Activated T-helper 1 cell treated with Interleukin-2 at 50 U/mL for 16 hours (primary cell): Measurements from ENCODE around the gene TMEM127.
"Not testable (repeated sequence)": the region's sequence is repeated elsewhere in the genome, so short reads cannot be mapped to it uniquely, and the experiment has no call there.

Experiments used
- DNase-seq: peaks from one replicate; pipeline ENCODE4 v3.0.0-alpha.2; 2020; ENCODE audit warnings: low read depth

Gene TMEM127

DNA sequence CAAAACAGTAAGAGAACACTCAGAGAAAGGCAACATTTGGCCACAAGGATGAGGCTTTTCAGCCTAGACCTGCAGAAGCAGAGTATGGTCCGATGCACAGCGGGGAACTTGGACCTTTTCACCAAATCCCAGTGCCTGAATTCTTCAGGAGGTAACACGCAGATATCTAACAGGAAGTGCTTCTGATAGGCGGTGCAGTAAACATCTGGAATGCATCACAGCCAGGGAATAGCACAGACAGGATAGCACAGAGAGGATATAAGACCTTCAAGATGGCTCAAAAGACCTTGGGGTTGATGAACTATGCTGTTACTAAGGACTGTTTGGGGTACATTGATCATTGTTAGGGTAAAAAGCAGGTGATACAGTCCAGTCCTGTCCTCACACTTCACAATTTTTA lies 1.7 kb downstream of the TMEM127 start:
- no peak for DNase-seq

DNA sequence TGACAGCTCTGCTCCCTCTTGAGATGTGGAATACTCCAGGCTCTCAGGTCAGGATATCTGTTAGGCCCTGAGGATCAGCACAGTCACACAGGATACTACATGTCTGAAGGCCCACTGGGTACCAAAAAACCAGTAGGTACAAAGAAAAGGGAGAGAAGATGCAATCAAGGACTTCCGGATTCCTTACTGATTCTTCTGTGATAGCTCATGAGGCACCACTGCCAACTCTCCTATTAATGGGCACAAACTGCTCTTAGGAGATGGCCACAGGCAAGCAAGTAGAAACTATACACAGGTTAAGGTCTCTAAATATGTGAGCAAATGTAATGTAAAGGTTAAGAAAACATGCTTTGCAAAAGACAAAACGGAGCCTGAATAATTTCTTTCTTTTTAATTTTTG lies 3.5 kb downstream of the TMEM127 start:
- DNase-seq, result no peak

GRCh38 chr2:96261328-96262003 lies 4.3 kb downstream of the TMEM127 start:
- no peak for DNase-seq

- DNase-seq, result no peak
Measured at GRCh38 chr2:96260387-96261260, 5.2 kb downstream of the TMEM127 start.

- no peak for DNase-seq
Measured at GRCh38 chr2:96259497-96259921, 6.3 kb downstream of the TMEM127 start.

DNA sequence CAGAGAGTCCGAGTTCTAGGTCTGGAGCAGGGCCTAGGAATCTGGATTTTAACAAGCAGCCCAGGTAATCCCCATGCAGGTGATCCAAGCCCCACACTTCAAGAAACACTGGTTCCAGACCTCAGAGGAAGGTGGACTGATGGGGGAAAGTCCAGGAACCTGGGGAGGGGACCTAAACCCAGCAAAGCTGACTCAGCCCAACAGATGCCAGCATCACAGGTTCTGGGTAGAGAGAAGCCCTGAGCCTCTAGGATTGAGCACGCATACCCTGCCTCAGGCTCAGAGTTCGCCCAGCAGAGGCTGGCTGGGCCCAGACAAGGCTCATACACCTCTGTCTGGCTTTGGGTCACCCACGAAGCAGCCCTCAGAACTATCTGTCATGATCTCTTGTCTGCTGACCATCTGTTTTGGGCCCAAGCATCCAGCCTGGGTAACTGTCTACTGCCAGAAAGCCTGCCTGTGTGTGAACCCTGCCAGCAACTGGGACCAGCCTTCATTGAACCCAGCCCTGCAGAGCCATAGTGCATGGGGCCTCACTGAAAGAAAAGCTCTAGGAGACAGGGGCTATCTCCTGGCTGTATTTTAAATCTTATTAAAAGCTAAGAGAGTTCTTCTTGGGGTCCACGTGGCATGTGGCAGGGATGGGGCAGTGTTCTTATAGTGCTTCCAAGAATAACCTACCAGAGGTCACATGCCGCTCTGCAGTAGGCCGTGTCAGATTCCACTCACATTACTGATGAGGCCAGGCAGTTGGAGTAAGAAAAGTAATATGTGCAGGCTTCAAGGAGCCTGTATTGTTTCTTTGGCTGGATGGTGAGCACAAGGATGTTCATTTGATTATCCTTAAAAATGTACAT lies 7.4 kb downstream of the TMEM127 start:
- no peak for DNase-seq

DNA sequence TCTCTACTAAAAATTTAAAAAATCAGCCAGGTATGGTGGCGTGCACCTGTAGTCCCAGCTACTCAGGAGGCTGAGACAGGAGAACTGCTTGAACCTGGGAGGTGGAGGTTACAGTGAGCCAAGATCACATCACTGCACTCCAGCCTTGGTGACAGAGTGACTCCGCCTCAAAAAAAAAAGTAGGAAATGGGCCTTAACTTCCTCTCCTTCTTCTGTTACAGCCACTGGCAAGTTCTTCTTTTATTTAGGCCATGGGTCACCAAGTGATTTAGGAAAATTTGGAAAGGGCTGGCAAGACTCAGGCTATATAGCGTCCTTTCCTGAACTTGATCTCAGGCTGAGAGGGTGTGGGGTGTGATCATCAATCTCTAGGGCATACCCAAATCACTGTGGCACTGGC lies 8.1 kb downstream of the TMEM127 start:
- DNase-seq, result not testable (repeated sequence)

DNA sequence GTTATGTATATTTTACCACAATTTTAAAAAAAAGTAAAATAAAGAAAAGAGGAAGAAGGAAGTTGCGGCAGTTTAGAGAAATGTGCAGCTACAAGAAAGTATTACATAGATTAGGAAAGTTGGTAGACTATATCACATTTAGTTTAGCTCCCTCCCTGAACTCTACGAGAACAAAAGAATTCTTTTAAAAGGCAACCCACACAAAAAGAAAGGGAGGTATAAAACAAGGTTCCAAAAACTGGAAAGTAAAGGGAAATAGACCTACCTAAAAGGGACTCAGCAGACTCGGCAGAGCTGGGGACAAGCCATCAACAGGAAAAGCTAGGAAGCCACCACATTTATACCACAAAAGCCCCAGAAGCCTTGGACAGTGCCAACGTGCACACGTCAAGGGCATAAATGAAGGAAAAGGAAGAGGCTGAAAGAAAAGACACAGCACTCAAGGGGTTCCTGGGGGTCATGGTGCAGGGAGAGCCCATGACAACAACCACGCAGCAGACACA lies 9.1 kb downstream of the TMEM127 start:
- DNase-seq, result no peak

- DNase-seq, result no peak
Measured at GRCh38 chr2:96254571-96254970, 11.2 kb downstream of the TMEM127 start.

- DNase-seq, result no peak
Measured at GRCh38 chr2:96253006-96253405, 12.8 kb downstream of the TMEM127 start.

GRCh38 chr2:96252526-96252925 lies 13.3 kb downstream of the TMEM127 start:
- DNase-seq, result no peak

- DNase-seq, result no peak
Measured at GRCh38 chr2:96251721-96252292, 14.0 kb downstream of the TMEM127 start.

- DNase-seq, result no peak
Measured at GRCh38 chr2:96250188-96250587, 15.6 kb downstream of the TMEM127 start.

DNA sequence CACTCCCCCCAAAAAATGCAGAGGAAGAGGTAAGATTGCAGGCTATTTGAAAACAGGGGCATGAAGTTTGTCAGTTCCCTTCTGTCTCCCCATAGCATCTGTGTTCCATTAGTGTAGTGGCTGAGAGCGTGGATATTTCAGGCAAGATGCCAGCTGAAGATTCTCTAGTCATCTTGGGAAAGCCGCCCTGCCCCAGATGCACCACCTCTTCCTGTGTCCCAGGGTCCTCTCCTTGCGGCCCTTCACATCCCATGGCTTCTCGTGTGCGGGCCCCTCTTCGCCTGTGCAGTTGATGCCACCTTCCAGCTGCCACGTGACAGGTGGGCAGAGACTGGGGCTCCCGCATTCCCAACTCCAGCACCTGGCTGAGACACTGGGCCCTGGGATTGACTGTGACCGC lies 16.1 kb downstream of the TMEM127 start:
- no peak for DNase-seq

GRCh38 chr2:96248624-96249023 lies 17.2 kb downstream of the TMEM127 start:
- DNase-seq, result no peak

DNA sequence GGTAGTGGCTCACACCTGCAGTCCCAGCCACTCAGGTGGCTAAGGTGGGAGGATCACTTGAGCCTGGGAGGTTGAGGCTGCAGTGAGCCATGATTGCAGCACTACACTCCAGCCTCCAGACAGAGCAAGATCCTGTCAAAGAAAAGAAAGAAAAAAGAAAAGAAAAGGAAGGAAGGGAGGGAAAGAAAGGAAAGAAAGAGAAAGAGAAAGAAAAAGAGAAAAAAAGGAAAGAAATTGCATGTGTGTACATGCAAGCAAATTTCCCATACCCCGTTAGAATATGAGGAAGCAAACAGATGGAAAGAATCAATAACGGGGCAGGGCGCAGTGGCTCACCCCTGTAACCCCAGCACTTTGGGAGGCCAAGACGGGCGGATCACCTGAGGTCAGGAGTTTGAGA lies 17.9 kb downstream of the TMEM127 start:
- no peak for DNase-seq

- no peak for DNase-seq
Measured at GRCh38 chr2:96247009-96247408, 18.8 kb downstream of the TMEM127 start.

- no peak for DNase-seq
Measured at GRCh38 chr2:96245609-96246390, 20.0 kb downstream of the TMEM127 start.

GRCh38 chr2:96243843-96244242 lies 22.0 kb downstream of the TMEM127 start:
- DNase-seq, result no peak

DNA sequence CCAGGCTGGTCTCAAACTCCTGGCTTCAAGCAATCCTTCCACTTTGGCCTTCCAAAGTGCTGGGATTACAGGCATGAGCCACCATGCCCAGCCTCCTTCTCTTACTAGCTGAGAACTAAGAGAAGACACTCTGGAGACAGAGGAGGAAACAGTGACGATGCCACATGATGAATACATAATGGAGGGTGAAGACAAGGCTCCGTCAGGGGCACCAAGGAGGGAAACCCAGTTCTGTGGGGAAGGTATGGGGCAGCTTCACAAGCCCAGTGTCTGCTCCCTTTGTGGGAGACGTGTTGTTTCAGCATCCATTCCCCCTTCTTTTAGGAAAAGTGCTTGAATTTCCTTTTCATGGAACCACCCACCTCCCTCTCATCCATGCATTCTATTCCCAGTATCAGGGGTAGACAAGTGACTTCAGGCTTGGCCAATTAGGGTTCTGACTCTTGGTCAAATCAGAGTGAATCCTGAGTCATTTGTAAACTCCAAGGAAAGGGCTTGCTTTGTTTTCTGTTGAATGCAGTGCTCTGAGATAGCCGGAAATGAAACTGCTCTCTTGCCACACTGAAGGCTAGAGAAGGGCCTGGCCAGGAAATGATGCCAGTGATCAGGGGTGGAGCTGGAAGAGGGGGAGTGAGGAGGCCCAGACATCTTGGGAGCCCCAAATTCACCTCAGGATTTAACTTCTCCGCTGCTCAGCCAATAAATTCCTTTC lies 23.7 kb downstream of the TMEM127 start:
- peak; percentile 28 for DNase-seq
